GM10266 (cell line): ENCODE measurements around the gene HNRNPAB.
"Not testable (repeated sequence)": the region's sequence is repeated elsewhere in the genome, so short reads cannot be mapped to it uniquely, and the experiment has no call there.

Experiments
- DNase-seq: peaks from one replicate; pipeline ENCODE4 v3.0.0; 2012; ENCODE audit errors: extremely low spot score
- TF ChIP-seq, protein P1 (sequence below): IDR thresholded peaks from 2 replicates; pipeline ENCODE4 v1.5.1; 2012; ENCODE audit warnings: mild to moderate bottlenecking, low read depth; ENCODE audit not compliant: control insufficient read depth, insufficient read depth; ENCODE audit errors: missing control alignments

Gene HNRNPAB

GRCh38 chr5:178224403-178224802 is 20.1 kb downstream of the HNRNPAB start:
- TF ChIP-seq, protein P1, sequence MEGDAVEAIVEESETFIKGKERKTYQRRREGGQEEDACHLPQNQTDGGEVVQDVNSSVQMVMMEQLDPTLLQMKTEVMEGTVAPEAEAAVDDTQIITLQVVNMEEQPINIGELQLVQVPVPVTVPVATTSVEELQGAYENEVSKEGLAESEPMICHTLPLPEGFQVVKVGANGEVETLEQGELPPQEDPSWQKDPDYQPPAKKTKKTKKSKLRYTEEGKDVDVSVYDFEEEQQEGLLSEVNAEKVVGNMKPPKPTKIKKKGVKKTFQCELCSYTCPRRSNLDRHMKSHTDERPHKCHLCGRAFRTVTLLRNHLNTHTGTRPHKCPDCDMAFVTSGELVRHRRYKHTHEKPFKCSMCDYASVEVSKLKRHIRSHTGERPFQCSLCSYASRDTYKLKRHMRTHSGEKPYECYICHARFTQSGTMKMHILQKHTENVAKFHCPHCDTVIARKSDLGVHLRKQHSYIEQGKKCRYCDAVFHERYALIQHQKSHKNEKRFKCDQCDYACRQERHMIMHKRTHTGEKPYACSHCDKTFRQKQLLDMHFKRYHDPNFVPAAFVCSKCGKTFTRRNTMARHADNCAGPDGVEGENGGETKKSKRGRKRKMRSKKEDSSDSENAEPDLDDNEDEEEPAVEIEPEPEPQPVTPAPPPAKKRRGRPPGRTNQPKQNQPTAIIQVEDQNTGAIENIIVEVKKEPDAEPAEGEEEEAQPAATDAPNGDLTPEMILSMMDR = no peak
- no peak for DNase-seq

- DNase-seq = no peak
- TF ChIP-seq, protein P1 = no peak
Observed at GRCh38 chr5:178225174-178225573, 20.8 kb downstream of the HNRNPAB start.

GRCh38 chr5:178227138-178227659 is 22.9 kb downstream of the HNRNPAB start:
- TF ChIP-seq, protein P1 = no peak
- DNase-seq = no peak

DNA sequence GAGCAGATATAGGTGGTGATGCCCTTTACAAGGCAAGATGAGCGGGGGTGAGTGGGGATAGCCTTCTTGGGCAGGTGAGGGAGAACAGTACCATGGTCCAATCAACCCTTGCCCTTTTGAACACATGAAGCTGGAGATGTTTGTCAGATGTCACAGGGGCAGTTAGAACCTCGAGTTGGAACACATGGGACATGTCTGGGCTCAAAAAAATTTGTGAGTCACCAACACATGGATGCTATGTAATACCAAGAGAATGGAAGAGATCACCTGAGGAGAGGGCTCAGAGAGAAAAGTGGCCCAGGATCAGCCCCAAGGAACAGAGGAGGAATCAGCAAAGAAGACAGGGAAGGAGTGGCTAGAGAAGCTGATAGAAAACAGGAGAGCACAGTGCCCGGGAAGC is 23.6 kb downstream of the HNRNPAB start:
- TF ChIP-seq, protein P1 = no peak
- no peak for DNase-seq

DNA sequence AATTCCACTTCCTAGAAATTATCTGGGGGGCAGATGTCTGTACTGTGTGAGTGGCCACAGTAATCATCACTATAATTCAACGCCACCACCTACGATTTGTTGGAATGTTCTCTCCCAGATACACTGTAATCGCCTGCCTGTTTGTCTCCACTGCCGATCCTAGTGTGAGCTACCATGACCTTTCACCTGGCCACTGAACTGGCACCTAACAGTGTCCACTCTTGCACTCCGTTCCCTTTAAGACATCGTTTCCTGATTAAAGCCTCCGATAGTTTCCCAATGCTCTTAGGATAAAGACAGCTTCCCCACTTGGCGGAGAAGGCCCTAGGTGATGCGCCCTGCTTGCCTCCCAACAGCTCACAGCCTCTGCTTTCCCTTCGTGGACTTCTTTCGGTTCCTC is 24.3 kb downstream of the HNRNPAB start:
- TF ChIP-seq, protein P1 = no peak

GRCh38 chr5:178229111-178229510 is 24.8 kb downstream of the HNRNPAB start:
- DNase-seq = not testable (repeated sequence)

More for the DNA sequence above, 24.3 kb downstream of the HNRNPAB start:
- DNase-seq = no peak

- no peak for DNase-seq
- TF ChIP-seq, protein P1 = no peak
Observed at GRCh38 chr5:178229861-178230260, 25.5 kb downstream of the HNRNPAB start.
